ENCODE measurements around the gene SEL1L3. TPM values are rescaled to one million over a fixed set of nuclear protein-coding genes. Genes with fewer than 3 reads are reported as not detected.

SEL1L3 gene
- total RNA-seq, 2 experiments from 2014 or later = 180 to 313 TPM

DNA sequence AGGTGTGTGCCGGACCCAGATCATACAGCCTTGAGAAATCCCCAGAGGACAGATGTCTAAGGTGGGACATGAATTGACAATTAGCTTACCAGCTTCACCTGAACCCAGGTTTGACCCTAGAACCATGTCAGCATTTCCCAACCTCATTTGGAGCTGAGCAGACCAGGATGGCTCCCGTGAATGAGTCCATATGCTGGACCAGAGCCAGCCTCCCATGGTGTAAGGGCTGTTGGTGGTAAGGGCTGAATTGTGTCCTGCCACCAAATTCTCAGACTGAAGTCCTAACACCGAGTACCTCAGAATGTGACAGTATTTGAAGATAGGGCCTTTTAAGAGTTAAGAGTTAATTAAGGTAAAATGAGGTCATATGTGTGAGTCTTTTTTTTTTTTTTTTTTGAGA is 118.8 kb downstream of the SEL1L3 start:
- Histone ChIP-seq H3K4me2 (ENCODE audit: low read length) (no peak overlapping the region), H3K79me2 (ENCODE audit: insufficient read depth, low read depth, low read length) (no peaks in the 10 kb centered on the region), H3K9me2 (ENCODE audit: insufficient read depth, low read length) (no peaks in the 10 kb centered on the region), H3K4me1 (ENCODE audit: insufficient read depth, low read length, poor library complexity, severe bottlenecking) (no peaks in the 10 kb centered on the region), H3K36me3 (ENCODE audit: insufficient read depth, low read length) (peaks cover 36% of the 10 kb centered on the region), H4K20me1 (ENCODE audit: insufficient read depth, low read length) (no peaks in the 10 kb centered on the region), H3K4me3 (ENCODE audit: low read depth, low read length, poor library complexity, severe bottlenecking) (no peak overlapping the region), H3K9me3 (ENCODE audit: low read length) (no peaks in the 10 kb centered on the region), H3K27ac (ENCODE audit: low read depth, low read length, poor library complexity, severe bottlenecking) (no peak overlapping the region), H2AFZ (ENCODE audit: low read length) (no peak overlapping the region)
- POLR2A ChIA-PET = interaction anchor here (1.1 kb wide), 1 partner anchor 22 kb away, joined by 4 read pairs; no protein-coding TSS in a partner anchor
- intact Hi-C loops (cut with micrococcal nuclease; ENCODE audit: unreplicated experiment) = no loop called here
- DNase-seq (ENCODE audit: low spot score) = no peak
- CTCF ChIA-PET (ENCODE audit: unreplicated experiment) = interaction anchor here (0.6 kb wide), 1 partner anchor 9 kb away, joined by 3 read pairs; no protein-coding TSS in a partner anchor
- TF ChIP-seq EZH2phosphoT487 (IDR thresholded peaks at IDR 0.05; ENCODE audit: borderline replicate concordance, low read depth, low read length) = no peak
- TF ChIP-seq, protein P1, sequence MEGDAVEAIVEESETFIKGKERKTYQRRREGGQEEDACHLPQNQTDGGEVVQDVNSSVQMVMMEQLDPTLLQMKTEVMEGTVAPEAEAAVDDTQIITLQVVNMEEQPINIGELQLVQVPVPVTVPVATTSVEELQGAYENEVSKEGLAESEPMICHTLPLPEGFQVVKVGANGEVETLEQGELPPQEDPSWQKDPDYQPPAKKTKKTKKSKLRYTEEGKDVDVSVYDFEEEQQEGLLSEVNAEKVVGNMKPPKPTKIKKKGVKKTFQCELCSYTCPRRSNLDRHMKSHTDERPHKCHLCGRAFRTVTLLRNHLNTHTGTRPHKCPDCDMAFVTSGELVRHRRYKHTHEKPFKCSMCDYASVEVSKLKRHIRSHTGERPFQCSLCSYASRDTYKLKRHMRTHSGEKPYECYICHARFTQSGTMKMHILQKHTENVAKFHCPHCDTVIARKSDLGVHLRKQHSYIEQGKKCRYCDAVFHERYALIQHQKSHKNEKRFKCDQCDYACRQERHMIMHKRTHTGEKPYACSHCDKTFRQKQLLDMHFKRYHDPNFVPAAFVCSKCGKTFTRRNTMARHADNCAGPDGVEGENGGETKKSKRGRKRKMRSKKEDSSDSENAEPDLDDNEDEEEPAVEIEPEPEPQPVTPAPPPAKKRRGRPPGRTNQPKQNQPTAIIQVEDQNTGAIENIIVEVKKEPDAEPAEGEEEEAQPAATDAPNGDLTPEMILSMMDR (conservative IDR thresholded peaks at IDR 0.05; ENCODE audit: low read length) = no peak
- no TSS peak for BruUV-seq (replicated peaks)

DNA sequence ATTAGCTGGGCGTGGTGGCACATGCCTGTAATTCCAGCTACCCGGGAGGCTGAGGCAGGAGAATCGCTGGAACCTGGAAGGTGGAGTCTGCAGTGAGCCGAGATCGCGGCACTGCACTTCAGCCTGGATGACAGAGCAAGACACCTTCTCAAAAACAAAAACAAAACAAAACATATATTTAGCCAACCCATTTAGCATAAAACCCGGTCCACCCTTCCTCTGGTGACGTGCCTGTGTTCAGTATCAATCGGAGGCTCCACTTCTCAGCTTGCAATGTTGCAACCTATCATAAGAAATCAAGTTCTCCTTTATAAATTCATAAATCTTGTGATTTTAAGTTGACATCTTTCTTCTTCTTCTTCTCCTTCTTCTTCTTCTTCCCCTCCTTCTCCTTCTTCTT is 133.2 kb downstream of the SEL1L3 start:
- CTCF ChIA-PET (ENCODE audit: unreplicated experiment) = no interaction called here
- no TSS peak for BruUV-seq (replicated peaks)
- DNase-seq (ENCODE audit: low spot score) = no peak
- Histone ChIP-seq H3K27ac (ENCODE audit: low read depth, low read length, poor library complexity, severe bottlenecking) (no peak overlapping the region), H2AFZ (ENCODE audit: low read length) (no peak overlapping the region), H3K79me2 (ENCODE audit: insufficient read depth, low read depth, low read length) (no peaks in the 10 kb centered on the region), H4K20me1 (ENCODE audit: insufficient read depth, low read length) (no peaks in the 10 kb centered on the region), H3K36me3 (ENCODE audit: insufficient read depth, low read length) (no peaks in the 10 kb centered on the region), H3K4me2 (ENCODE audit: low read length) (no peak overlapping the region), H3K4me1 (ENCODE audit: insufficient read depth, low read length, poor library complexity, severe bottlenecking) (no peaks in the 10 kb centered on the region), H3K9me2 (ENCODE audit: insufficient read depth, low read length) (no peaks in the 10 kb centered on the region), H3K9me3 (ENCODE audit: low read length) (no peaks in the 10 kb centered on the region), H3K4me3 (ENCODE audit: low read depth, low read length, poor library complexity, severe bottlenecking) (no peak overlapping the region)
- intact Hi-C loops (cut with micrococcal nuclease; ENCODE audit: unreplicated experiment) = no loop called here
- POLR2A ChIA-PET = no interaction called here
- TF ChIP-seq EZH2phosphoT487 (IDR thresholded peaks at IDR 0.05; ENCODE audit: borderline replicate concordance, low read depth, low read length) = no peak
- TF ChIP-seq, protein P1 (conservative IDR thresholded peaks at IDR 0.05; ENCODE audit: low read length) = no peak

DNA sequence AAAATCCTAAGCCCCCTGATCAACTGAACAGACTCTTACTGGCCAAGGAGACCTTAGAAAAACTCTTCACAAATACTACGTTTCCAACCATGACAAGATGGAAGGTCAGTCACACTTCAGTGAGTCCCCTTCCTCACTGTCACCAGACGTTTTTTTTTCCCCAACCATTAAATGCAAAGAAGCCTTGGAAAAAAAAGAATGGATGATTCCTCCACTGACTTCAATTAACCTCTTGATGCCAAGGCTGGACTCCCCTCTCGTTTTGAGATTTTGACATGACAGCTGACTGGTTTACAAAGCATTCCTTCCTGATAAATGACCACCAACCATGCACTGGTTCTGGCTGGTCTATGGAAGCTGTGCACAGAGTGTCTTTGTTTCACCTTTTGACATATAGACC is 133.9 kb downstream of the SEL1L3 start:
- no peak overlapping the region for H3K27ac ChIP-seq (ENCODE audit: low read depth, low read length, poor library complexity, severe bottlenecking)
- H3K36me3 ChIP-seq (ENCODE audit: insufficient read depth, low read length) = no peaks in the 10 kb centered on the region
- BruUV-seq (replicated peaks) = no TSS peak
- CTCF ChIA-PET (ENCODE audit: unreplicated experiment) = no interaction called here
- no peaks in the 10 kb centered on the region for H3K4me1 ChIP-seq (ENCODE audit: insufficient read depth, low read length, poor library complexity, severe bottlenecking)
- POLR2A ChIA-PET = no interaction called here
- no peak overlapping the region for H3K4me2 ChIP-seq (ENCODE audit: low read length)
- H3K9me3 ChIP-seq (ENCODE audit: low read length) = no peaks in the 10 kb centered on the region
- no peaks in the 10 kb centered on the region for H3K79me2 ChIP-seq (ENCODE audit: insufficient read depth, low read depth, low read length)
- H2AFZ ChIP-seq (ENCODE audit: low read length) = no peak overlapping the region
- H4K20me1 ChIP-seq (ENCODE audit: insufficient read depth, low read length) = no peaks in the 10 kb centered on the region
- no peak for DNase-seq (ENCODE audit: low spot score)
- intact Hi-C loops (cut with micrococcal nuclease; ENCODE audit: unreplicated experiment) = no loop called here
- H3K4me3 ChIP-seq (ENCODE audit: low read depth, low read length, poor library complexity, severe bottlenecking) = no peak overlapping the region
- TF ChIP-seq EZH2phosphoT487 (IDR thresholded peaks at IDR 0.05; ENCODE audit: borderline replicate concordance, low read depth, low read length) = no peak
- H3K9me2 ChIP-seq (ENCODE audit: insufficient read depth, low read length) = no peaks in the 10 kb centered on the region

All from OCI-LY7 (cell line).